DOHH2 (cell line): ENCODE results near the gene EPS15.

Experiments used
- EZH2phosphoT487 ChIP-seq: fragments of 200-600 bp; sonication (generic); IDR thresholded peaks from 2 replicates; pipeline ENCODE4 v1.6.1; 2017; ENCODE audit warnings: borderline replicate concordance, mild to moderate bottlenecking, antibody characterized with exemption, low read length, moderate library complexity, mixed read lengths
- TF ChIP-seq, protein P1 (sequence below): fragments of 200-600 bp; sonication (generic); IDR thresholded peaks from one replicate; pipeline ENCODE4 v1.5.1; 2014; ENCODE audit warnings: antibody characterized with exemption, mild to moderate bottlenecking, low read depth, low read length; ENCODE audit not compliant: poor library complexity, severe bottlenecking

DNA sequence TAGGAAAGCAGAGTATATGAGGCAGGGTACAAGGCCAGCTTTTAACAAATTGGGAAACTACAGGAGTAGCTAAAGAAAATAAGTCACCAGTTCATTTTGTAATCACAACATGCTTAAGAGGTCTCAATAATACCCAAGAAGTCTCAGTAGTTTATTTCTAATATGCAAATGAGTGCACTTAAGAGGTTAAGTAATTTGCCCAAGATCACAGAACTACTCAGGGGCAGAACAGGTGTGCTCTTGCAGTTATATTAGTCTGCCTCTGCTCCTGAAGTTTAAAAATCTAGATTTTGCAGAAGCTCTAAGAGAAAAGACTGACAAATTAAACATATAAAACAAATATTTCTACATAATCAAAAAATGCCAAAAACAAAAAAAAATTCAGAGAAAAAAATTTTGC lies 6.9 kb downstream of the EPS15 start:
- TF ChIP-seq, protein P1, sequence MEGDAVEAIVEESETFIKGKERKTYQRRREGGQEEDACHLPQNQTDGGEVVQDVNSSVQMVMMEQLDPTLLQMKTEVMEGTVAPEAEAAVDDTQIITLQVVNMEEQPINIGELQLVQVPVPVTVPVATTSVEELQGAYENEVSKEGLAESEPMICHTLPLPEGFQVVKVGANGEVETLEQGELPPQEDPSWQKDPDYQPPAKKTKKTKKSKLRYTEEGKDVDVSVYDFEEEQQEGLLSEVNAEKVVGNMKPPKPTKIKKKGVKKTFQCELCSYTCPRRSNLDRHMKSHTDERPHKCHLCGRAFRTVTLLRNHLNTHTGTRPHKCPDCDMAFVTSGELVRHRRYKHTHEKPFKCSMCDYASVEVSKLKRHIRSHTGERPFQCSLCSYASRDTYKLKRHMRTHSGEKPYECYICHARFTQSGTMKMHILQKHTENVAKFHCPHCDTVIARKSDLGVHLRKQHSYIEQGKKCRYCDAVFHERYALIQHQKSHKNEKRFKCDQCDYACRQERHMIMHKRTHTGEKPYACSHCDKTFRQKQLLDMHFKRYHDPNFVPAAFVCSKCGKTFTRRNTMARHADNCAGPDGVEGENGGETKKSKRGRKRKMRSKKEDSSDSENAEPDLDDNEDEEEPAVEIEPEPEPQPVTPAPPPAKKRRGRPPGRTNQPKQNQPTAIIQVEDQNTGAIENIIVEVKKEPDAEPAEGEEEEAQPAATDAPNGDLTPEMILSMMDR: no peak
- TF ChIP-seq EZH2phosphoT487: no peak
